Activated CD4-positive, alpha-beta T cell treated with anti-CD3 and anti-CD28 coated beads for 48 hours (primary cell): ENCODE data around the gene PGC.
"Not testable (repeated sequence)": the region's sequence is repeated elsewhere in the genome, so short reads cannot be mapped to it uniquely, and the experiment has no call there.

Experiments used
- DNase-seq: peaks from one replicate; pipeline ENCODE4 v3.0.0-alpha.2; 2020

The PGC gene

GRCh38 chr6:41774841-41775240 lies 27.6 kb upstream of the PGC start:
- DNase-seq = no peak

- no peak for DNase-seq
Observed at GRCh38 chr6:41771058-41771983, 24.1 kb upstream of the PGC start.

- no peak for DNase-seq
Observed at GRCh38 chr6:41770381-41771057, 23.3 kb upstream of the PGC start.

- no peak for DNase-seq
Observed at GRCh38 chr6:41769376-41769775, 22.2 kb upstream of the PGC start.

- no peak for DNase-seq
Observed at GRCh38 chr6:41768545-41769308, 21.5 kb upstream of the PGC start.

GRCh38 chr6:41767112-41767833 lies 20.1 kb upstream of the PGC start:
- no peak for DNase-seq

- not testable (repeated sequence) for DNase-seq
Observed at GRCh38 chr6:41766043-41766664, 19.0 kb upstream of the PGC start.

- DNase-seq = no peak
Observed at GRCh38 chr6:41763470-41763869, 16.3 kb upstream of the PGC start.

- DNase-seq = no peak
Observed at GRCh38 chr6:41759905-41760579, 12.8 kb upstream of the PGC start.

GRCh38 chr6:41759106-41759904 lies 12.1 kb upstream of the PGC start:
- DNase-seq = no peak

GRCh38 chr6:41758641-41759035 lies 11.4 kb upstream of the PGC start:
- no peak for DNase-seq

GRCh38 chr6:41757931-41758640 lies 10.9 kb upstream of the PGC start:
- DNase-seq = no peak

GRCh38 chr6:41757271-41757670 lies 10.1 kb upstream of the PGC start:
- no peak for DNase-seq

- DNase-seq = no peak
Observed at GRCh38 chr6:41756354-41756753, 9.2 kb upstream of the PGC start.

GRCh38 chr6:41755895-41756294 lies 8.7 kb upstream of the PGC start:
- DNase-seq = no peak

GRCh38 chr6:41750374-41750773 lies 3.2 kb upstream of the PGC start:
- DNase-seq = no peak

GRCh38 chr6:41748542-41748941 lies 1.3 kb upstream of the PGC start:
- no peak for DNase-seq

- no peak for DNase-seq
Observed at GRCh38 chr6:41748102-41748477, 893 bp upstream of the PGC start.

- DNase-seq = no peak
Observed at GRCh38 chr6:41746107-41746506, 1.1 kb downstream of the PGC start.

- DNase-seq = no peak
Observed at GRCh38 chr6:41744236-41744787, 2.9 kb downstream of the PGC start.
